HG03196 (cell line): ENCODE data around the gene SENP2.
"Not testable (repeated sequence)": the region's sequence is repeated elsewhere in the genome, so short reads cannot be mapped to it uniquely, and the experiment has no call there.

Experiments used
- ATAC-seq: cut with Tn5 transposase; IDR thresholded peaks from one replicate; pipeline ENCODE4 v1.9.1; 2021; ENCODE audit not compliant: unreplicated experiment

Gene SENP2

DNA sequence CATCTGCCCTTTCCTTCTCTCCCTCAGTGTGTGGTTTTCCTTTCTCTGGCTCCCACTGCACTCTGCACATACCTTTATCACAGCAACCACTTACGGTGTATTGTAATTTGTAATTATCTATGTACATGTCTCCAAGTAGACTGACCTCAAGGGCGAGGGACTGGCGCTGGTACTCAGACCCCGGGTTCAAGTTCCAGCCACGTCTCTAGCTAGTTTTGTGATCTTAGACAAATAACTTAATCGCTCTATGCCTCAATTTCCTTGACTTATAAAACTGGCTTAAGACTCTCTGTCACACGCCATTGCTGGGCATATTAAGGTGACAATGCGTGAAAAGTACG, 607 bp upstream of the SENP2 start:
- ATAC-seq: no peak

DNA sequence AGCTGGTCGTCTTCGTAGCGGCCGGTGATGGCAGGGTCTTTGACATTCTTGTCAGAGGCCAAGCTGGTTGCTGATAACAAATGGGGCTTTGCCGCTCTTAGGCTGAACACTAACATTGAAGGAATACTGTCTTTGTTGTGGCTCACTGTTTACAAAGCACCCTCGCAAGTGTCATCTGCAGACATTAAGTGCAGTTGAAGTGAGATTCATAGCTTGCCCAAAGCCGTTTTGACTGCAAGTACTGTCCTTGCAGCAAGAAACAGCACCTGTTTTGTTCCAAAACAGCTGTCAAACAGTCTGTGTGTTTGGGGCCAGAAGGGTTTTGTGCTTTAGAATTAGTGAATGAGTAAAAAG, 568 bp downstream of the SENP2 start:
- ATAC-seq: no peak

DNA sequence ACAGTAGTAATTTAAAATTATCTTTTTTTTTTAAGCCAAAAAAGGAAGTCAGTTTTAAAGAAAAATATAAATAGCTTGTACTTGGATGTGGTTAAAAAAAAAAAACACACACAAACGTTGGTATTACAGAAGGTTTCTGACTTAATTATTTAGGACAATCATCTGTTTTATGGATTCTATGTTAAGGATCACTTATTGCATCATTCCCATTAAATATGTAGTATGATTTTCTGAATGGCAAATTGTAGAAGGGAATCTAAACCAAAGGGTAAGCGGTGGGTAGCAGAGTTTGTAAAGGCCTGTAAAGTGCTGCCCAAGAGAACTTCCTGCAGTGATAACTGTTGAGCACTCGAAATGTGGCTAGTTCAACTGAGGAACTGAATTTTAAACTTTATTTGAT, 8.0 kb downstream of the SENP2 start:
- ATAC-seq: no peak

DNA sequence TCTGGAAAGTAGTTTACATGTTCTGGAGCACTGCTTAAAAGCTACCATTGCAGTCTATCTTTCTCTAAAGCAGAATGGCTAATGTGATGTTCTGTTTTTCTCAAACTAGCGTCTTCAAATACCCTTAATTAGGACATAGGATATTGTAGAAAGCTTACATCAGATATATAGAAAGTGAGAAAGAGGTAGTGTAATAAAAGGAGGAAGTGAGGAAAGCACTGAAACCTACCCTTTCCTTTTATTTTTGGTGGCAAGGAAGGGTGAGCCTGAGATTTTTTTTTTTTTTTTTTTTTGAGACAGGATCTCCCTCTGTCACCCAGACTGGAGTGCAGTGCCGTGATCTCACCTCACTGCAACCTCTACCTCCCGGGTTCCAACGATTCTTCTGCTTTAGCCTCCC, 9.4 kb downstream of the SENP2 start:
- ATAC-seq: no peak

DNA sequence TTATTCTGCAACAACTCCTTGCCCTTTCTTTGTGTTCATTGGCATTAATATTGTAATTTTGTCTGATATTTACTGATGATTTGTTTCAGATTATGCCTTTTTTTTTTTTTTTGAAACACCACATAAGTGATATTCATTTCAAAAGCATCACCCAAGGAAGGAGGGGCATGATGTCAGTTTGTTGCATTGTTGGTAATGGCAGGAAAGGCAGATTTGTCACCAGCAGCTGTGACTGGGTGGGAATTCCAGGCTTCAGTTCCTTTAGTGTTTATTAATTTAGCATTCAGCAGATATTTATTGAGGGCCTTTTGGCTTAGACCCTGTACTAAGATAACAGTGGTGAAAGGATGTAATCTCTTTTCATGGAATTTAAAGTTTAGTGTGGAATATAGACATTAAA, 19.5 kb downstream of the SENP2 start:
- ATAC-seq: no peak

DNA sequence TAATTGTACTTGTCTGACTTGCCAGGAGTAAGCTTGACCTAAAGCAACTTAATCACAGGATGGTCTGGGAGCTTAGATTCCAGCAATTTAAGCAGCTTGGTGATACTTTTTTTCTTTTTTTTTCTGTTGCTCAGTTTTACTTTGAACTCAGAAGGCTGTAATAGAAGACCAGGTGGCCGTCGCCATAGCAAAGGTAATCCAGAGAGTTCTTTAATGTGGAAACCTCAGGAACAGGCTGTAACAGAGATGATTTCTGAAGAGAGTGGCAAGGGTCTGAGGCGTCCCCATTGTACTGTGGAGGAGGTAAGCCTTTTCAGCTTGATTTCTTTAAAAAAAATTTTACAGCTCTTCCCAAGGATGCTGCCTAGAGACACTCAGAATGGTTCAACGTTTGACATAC, 20.1 kb downstream of the SENP2 start:
- no peak for ATAC-seq

GRCh38 chr3:185613016-185613415, 26.9 kb downstream of the SENP2 start:
- ATAC-seq: no peak

DNA sequence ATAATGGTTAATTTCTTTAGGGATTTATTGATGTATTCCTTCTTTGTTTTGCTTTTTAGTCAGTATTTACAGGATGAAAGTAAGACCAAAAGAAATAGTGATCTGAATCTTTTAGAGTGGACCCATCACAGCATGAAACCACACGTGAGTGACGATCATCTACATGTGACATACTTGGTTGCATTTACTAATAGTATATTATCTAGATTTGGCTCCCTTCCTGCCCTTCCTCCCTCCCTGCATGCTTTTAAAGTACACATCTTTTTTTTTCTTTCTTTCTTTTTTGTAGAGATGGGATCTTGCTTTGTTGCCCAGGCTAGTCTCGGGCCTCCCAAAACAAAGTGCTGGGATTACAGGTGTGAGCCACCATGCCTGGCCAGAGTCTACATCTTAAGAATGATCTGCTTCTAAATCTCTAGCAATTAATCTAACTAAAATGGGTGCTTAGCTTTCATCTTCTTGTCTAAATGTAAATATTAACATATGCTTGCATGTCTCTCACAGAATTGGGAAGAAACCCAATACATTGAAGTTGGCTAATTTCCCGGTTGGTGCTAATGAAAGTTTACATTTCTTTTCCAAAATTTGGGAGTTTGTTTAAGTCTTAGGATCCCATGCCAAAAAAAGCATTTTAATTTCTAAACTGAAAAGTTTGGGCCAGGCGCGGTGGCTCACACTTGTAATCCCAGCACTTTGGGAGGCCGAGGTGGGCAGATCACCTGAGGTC, 38.0 kb downstream of the SENP2 start:
- no peak for ATAC-seq

DNA sequence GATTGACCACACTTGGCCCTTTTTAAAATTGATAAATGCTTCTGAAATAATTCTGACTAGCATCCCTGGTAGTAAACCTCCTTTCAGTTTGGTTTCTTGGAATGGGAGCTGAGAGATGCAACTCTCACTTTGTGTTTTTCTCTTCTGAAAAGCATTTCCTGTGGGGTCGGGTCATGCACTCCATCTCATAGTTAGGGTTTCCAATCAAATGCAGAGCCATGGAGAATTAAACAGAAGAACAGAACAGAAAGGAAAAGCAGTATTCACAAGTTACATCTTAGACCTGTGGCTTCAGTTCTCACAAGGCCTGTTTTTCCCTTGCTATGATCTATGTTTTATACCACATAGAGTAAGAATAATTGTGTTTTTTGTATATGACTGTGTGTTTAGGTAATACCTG, 39.7 kb downstream of the SENP2 start:
- no peak for ATAC-seq

DNA sequence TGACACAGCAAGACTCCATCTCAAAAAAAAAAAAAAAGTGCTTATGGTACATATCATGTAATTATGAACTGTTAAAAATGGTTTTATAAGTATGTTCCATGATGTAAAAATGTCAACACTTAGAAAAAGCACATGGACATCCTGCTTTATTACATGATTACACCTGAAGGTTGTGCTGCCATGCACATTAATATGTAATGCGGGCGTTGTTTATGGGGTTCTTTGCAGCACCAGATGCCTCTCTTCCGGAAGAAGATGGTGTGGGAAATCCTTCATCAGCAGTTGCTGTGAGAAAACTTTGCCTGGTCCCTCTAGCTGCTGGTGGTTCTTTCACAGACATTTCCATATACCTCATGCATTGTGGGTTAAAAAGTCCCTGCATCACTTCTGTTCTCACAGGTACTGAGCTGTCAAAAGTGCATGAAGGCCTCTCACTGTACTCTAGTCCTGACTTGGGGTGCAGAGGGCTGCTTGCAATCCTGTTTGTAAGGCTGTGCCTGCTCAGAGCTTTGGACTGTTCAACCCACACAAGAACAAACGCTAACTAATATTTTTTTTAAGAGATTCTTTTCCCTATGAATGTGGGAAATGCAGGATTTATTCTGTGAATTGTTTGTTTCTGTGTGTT, 43.6 kb downstream of the SENP2 start:
- ATAC-seq: no peak

DNA sequence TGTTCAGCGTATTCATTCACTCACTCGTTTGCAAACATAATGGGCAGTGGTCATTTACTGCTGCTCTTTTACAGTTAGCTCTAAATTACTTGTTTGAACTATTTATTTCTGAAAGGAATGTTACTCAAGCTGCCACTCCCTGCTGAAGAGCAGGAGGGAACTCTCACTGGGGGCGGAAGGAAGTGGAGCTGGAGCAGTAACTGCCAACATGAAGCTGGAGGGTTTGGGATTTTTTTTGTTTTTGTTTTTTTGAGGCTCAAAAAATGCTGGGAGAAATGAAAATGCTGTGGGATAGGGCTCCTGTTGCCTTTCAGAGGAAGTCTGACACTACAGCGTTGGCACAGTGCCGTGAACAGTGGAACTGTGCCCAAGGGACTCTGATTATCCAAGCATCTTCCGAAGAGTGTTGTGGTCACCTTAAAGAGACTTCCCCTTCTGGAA, 44.1 kb downstream of the SENP2 start:
- ATAC-seq: no peak

- ATAC-seq: no peak
Observed at GRCh38 chr3:185631108-185631507, 45.0 kb downstream of the SENP2 start.

GRCh38 chr3:185631508-185632206, 45.6 kb downstream of the SENP2 start:
- no peak for ATAC-seq

GRCh38 chr3:185632996-185633395, 46.9 kb downstream of the SENP2 start:
- ATAC-seq: no peak

- no peak for ATAC-seq
Observed at GRCh38 chr3:185637388-185637787, 51.3 kb downstream of the SENP2 start.

GRCh38 chr3:185638651-185639050, 52.6 kb downstream of the SENP2 start:
- not testable (repeated sequence) for ATAC-seq

DNA sequence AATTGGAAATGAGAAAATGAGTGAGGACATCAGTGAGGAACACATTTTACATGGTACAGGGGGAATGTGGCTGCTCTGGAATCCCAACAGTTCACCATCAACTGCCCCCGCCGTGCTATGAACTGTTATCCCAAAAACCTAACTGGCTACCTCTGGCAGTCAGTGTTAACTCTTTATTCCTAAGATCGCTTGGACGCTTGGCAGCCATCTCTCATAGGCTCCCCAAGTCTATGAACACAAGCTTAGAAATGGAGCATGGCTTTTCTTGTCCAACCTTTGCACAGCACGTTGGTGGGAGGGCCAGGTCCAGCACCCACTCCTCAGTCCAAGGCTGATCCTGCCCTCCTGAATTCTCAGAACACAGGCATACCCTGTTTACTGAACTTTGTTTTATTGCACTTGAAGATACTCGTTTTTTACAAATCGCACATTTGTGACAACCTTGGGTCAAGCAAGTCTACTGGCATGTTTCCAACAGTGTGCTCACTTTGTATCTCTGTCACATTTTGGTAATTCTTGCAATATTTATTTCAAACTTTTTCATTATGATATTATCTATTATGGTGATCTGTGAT, 53.6 kb downstream of the SENP2 start:
- ATAC-seq: no peak

GRCh38 chr3:185640308-185640707, 54.2 kb downstream of the SENP2 start:
- no peak for ATAC-seq

DNA sequence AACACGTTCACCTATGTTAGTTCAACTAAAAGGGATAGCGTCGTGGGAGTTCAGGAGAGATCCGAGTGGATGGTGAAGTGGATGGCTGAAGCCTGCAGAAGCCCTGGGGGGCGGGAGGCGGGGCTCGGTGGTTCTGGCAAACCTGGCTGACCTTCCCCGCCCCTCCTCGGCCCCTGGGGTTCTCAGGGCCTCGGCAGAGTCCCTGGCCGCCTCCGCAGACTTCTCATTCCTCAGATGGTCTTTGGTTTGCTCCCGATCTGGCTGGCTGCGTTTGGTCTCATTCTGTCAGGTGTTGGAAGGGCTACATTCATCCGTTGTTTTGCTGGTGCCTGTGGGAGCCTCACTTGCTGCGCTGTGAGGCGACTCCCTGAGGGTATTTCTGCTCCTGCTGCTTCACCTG, 59.1 kb downstream of the SENP2 start:
- ATAC-seq: not testable (repeated sequence)

DNA sequence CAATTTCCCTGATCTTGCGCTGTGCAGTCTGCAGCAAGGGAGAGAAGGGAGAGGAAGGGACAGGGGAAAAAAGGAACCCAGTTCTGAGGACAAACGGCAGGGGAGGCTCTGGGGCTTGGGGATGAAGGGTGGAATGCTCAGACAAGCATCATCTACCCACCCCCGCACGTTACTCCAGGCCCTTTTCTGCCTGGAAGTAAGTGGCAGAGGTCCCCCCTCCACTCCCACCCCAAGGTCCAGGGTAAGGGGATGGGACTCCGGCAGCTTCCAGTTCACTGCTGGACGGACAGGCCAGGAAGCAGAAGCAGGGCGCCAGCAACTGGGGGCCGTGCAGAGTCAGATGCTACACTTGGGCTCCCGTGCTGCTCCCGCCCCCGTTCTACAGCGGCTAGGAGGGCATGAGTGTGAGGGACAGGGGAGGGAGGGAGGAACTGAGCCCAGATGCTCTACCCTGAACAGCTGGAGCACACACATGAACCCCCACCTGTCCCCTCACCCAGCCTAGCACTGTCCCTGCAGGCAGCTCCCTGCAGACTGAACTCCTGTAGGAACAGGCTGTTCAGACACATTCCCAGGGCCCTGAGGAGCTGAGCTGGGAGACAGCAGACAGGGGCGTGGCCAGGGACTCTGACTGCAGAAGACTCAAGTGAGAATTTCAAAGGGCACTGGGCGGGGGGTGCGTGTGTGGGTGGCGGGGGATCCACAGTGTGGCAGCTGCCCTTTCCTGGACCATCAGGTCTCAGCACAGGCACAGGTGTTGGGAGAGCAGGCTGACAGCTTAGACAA, 59.7 kb downstream of the SENP2 start:
- ATAC-seq: no peak

- ATAC-seq: no peak
Observed at GRCh38 chr3:185646382-185647133, 60.5 kb downstream of the SENP2 start.
